OCI-LY1 (cell line): ENCODE measurements around the gene COL6A3.

ENCODE experiments used
- H2AFZ ChIP-seq: fragments of 200-600 bp; sonication (generic), shearing (Covaris generic); 2 replicates; pipeline ENCODE4 v1.6.0; 2014; ENCODE audit warnings: antibody characterized with exemption, mild to moderate bottlenecking, low read length
- H3F3A ChIP-seq: fragments of 200-600 bp; sonication (generic), shearing (Covaris generic); 2 replicates; pipeline ENCODE4 v1.6.0; 2014; ENCODE audit warnings: mild to moderate bottlenecking, antibody characterized with exemption, low read length, moderate library complexity; ENCODE audit not compliant: insufficient read depth
- H3K27ac ChIP-seq: fragments of 200-600 bp; sonication (generic); 2 replicates; pipeline ENCODE4 v1.5.1; 2014; ENCODE audit warnings: low read length, mixed run types, mild to moderate bottlenecking, low read depth; ENCODE audit not compliant: poor library complexity, severe bottlenecking
- H3K27me3 ChIP-seq: fragments of 200-600 bp; sonication (generic); 2 replicates; pipeline ENCODE4 v1.6.0; 2014; ENCODE audit warnings: antibody characterized with exemption, mild to moderate bottlenecking, low read length, moderate library complexity; ENCODE audit not compliant: insufficient read depth
- H3K36me3 ChIP-seq: fragments of 200-600 bp; sonication (generic); 2 replicates; pipeline ENCODE4 v1.6.1; 2014; ENCODE audit warnings: mild to moderate bottlenecking, antibody characterized with exemption, low read length, moderate library complexity, mixed read lengths; ENCODE audit not compliant: insufficient read depth
- H3K4me1 ChIP-seq: fragments of 200-600 bp; sonication (generic); 2 replicates; pipeline ENCODE4 v1.5.1; 2014; ENCODE audit warnings: mild to moderate bottlenecking, low read length, moderate library complexity; ENCODE audit not compliant: insufficient read depth, severe bottlenecking
- H3K4me2 ChIP-seq: fragments of 200-600 bp; sonication (generic), shearing (Covaris generic); 2 replicates; pipeline ENCODE4 v1.6.1; 2014; ENCODE audit warnings: low read length
- H3K4me3 ChIP-seq: fragments of 200-600 bp; sonication (generic); 2 replicates; pipeline ENCODE4 v1.5.1; 2014; ENCODE audit warnings: low read length, low read depth, mild to moderate bottlenecking, mixed read lengths; ENCODE audit not compliant: poor library complexity, severe bottlenecking
- H3K79me2 ChIP-seq: fragments of 200-600 bp; shearing (Covaris generic); 2 replicates; pipeline ENCODE4 v1.6.1; 2016; ENCODE audit warnings: mixed run types, low read length, mixed read lengths; ENCODE audit not compliant: insufficient read depth
- H3K9ac ChIP-seq: fragments of 200-600 bp; sonication (generic), shearing (Covaris generic); 2 replicates; pipeline ENCODE4 v1.6.1; 2014; ENCODE audit warnings: mild to moderate bottlenecking, low read length, mixed read lengths
- H3K9me2 ChIP-seq: fragments of 200-600 bp; sonication (generic), shearing (Covaris generic); 2 replicates; pipeline ENCODE4 v1.6.1; 2014; ENCODE audit warnings: low read depth, mild to moderate bottlenecking, low read length, mixed read lengths
- H3K9me3 ChIP-seq: fragments of 200-600 bp; shearing (Covaris generic); 2 replicates; pipeline ENCODE4 v1.6.1; 2014; ENCODE audit warnings: low read length, mixed read lengths
- H4K20me1 ChIP-seq: fragments of 200-600 bp; sonication (generic), shearing (Covaris generic); 2 replicates; pipeline ENCODE4 v1.6.0; 2016; ENCODE audit warnings: mild to moderate bottlenecking, low read length; ENCODE audit not compliant: insufficient read depth
- EZH2 ChIP-seq: fragments of 200-600 bp; sonication (generic), shearing (Covaris generic); IDR thresholded peaks from 2 replicates; pipeline ENCODE4 v1.8.0; 2017; ENCODE audit warnings: borderline replicate concordance, mixed run types, mild to moderate bottlenecking, antibody characterized with exemption, low read length, moderate library complexity, mixed read lengths
- TF ChIP-seq, protein P1 (sequence below): fragments of 200-600 bp; sonication (generic), shearing (Covaris generic); IDR thresholded peaks from 2 replicates; pipeline ENCODE4 v1.5.1; 2017; ENCODE audit warnings: mild to moderate bottlenecking, antibody characterized with exemption, low read length, moderate library complexity, mixed read lengths

COL6A3 gene

DNA sequence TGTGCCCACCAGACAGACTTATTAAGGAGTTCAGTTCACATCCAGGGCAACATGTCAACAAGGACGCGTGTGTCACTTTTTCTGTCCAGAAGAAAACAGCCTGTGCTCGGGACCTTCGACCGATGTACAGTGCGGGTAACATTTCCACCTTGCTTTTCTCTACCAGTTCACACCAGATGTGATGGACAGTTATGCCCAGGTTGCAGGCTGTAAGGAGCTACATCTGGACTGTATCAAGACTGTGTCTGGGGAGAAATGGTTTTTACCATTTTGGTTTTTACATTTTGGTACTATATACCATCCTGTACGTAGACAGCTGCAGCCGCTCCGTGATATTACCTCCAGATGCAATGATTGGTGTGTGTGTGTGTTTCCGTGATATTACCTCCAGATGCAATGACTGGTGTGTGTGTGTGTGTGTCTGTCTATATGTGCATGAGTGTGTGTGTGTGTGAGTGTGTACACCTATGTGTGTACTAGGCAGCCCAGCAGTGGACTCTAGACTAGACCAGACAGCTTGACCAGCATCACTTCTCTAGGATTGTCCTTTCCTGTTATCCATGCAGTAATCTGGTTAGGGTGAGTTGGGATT lies 118.0 kb downstream of the COL6A3 start:
- H2AFZ ChIP-seq, result no peak overlapping the region
- no peaks in the 10 kb centered on the region for H3K9me2 ChIP-seq
- H3K4me3 ChIP-seq, result no peak overlapping the region
- H3K79me2 ChIP-seq, result no peaks in the 10 kb centered on the region
- H3K4me1 ChIP-seq, result no peaks in the 10 kb centered on the region
- H3K4me2 ChIP-seq, result no peak overlapping the region
- no peaks in the 10 kb centered on the region for H3K9me3 ChIP-seq
- no peak for TF ChIP-seq EZH2
- TF ChIP-seq, protein P1, sequence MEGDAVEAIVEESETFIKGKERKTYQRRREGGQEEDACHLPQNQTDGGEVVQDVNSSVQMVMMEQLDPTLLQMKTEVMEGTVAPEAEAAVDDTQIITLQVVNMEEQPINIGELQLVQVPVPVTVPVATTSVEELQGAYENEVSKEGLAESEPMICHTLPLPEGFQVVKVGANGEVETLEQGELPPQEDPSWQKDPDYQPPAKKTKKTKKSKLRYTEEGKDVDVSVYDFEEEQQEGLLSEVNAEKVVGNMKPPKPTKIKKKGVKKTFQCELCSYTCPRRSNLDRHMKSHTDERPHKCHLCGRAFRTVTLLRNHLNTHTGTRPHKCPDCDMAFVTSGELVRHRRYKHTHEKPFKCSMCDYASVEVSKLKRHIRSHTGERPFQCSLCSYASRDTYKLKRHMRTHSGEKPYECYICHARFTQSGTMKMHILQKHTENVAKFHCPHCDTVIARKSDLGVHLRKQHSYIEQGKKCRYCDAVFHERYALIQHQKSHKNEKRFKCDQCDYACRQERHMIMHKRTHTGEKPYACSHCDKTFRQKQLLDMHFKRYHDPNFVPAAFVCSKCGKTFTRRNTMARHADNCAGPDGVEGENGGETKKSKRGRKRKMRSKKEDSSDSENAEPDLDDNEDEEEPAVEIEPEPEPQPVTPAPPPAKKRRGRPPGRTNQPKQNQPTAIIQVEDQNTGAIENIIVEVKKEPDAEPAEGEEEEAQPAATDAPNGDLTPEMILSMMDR, result no peak
- no peaks in the 10 kb centered on the region for H4K20me1 ChIP-seq
- H3K9ac ChIP-seq, result no peak overlapping the region
- no peaks in the 10 kb centered on the region for H3K36me3 ChIP-seq
- no peak overlapping the region for H3K27ac ChIP-seq
- H3K27me3 ChIP-seq, result no peaks in the 10 kb centered on the region
- no peaks in the 10 kb centered on the region for H3F3A ChIP-seq

GRCh38 chr2:237294460-237294859 lies 119.5 kb downstream of the COL6A3 start:
- no peak overlapping the region for H3K9ac ChIP-seq
- TF ChIP-seq EZH2, result no peak
- TF ChIP-seq, protein P1, result no peak
- no peak overlapping the region for H3K27ac ChIP-seq

DNA sequence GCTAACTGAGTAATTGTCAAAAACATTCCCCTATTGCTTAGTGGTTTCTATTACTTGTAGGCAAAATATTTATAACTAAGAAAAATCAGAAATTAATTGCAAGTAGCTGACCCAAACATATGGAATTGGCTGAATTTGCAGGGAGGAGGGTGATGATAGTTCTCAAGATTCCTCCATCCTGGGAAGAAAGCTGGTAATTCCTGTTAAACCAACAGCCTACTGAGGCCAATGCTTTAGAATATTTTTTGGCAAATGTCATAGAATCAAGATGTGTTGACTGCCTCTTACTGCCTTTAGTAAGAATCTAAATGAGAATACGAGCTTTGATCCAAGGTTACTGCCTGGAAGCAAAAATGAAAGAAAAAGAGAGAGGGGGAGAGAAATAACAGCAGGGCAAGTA lies 120.0 kb downstream of the COL6A3 start:
- no peak overlapping the region for H3K4me3 ChIP-seq
- no peaks in the 10 kb centered on the region for H3F3A ChIP-seq
- H3K4me2 ChIP-seq, result no peak overlapping the region

More at GRCh38 chr2:237294460-237294859, 119.5 kb downstream of the COL6A3 start:
- H3K79me2 ChIP-seq, result no peaks in the 10 kb centered on the region
- H3K27me3 ChIP-seq, result no peaks in the 10 kb centered on the region
- no peak overlapping the region for H3K4me3 ChIP-seq
- no peaks in the 10 kb centered on the region for H3F3A ChIP-seq
- no peaks in the 10 kb centered on the region for H3K9me2 ChIP-seq
- H3K36me3 ChIP-seq, result no peaks in the 10 kb centered on the region
- H3K9me3 ChIP-seq, result no peaks in the 10 kb centered on the region
- H3K4me2 ChIP-seq, result no peak overlapping the region
- H2AFZ ChIP-seq, result no peak overlapping the region
- no peaks in the 10 kb centered on the region for H3K4me1 ChIP-seq
- no peaks in the 10 kb centered on the region for H4K20me1 ChIP-seq

More for the DNA sequence above, 120.0 kb downstream of the COL6A3 start:
- H3K27me3 ChIP-seq, result no peaks in the 10 kb centered on the region
- no peaks in the 10 kb centered on the region for H3K79me2 ChIP-seq
- H4K20me1 ChIP-seq, result no peaks in the 10 kb centered on the region
- no peaks in the 10 kb centered on the region for H3K9me2 ChIP-seq
- TF ChIP-seq, protein P1, result no peak
- TF ChIP-seq EZH2, result no peak
- no peaks in the 10 kb centered on the region for H3K9me3 ChIP-seq
- no peak overlapping the region for H2AFZ ChIP-seq
- no peaks in the 10 kb centered on the region for H3K4me1 ChIP-seq
- no peaks in the 10 kb centered on the region for H3K36me3 ChIP-seq
- H3K27ac ChIP-seq, result no peak overlapping the region
- H3K9ac ChIP-seq, result no peak overlapping the region
